Uterus (tissue), 4 donors: ENCODE data around the gene TLE4. TPM values are rescaled to one million over a fixed set of nuclear protein-coding genes. Genes with fewer than 3 reads are reported as not detected.

Experiments used
- DNase-seq, 2 donors: peaks; one replicate each; pipeline ENCODE4 v3.0.0-alpha.2; 2019 to 2020
- H3K27ac ChIP-seq, 2 donors: fragments of 200-600 bp; sonication (generic); 1 replicate in 1 of 2; 2 replicates in 1 of 2; pipeline ENCODE4 v1.5.1; 2016 to 2018
- H3K27me3 ChIP-seq, 2 donors: fragments of 200-600 bp; sonication (generic); one replicate each; pipeline ENCODE4 v1.5.1; 2018 to 2019; ENCODE audit warnings: control low read depth in 1 of 2
- H3K36me3 ChIP-seq, 2 donors: fragments of 200-600 bp; sonication (generic); one replicate each; pipeline ENCODE4 v1.5.1; 2019; ENCODE audit warnings: control low read depth in 1 of 2
- H3K4me1 ChIP-seq, 2 donors: fragments of 200-600 bp; sonication (generic); one replicate each; pipeline ENCODE4 v1.5.1; 2018 to 2019; ENCODE audit warnings: control low read depth in 1 of 2
- H3K4me3 ChIP-seq, 2 donors: fragments of 200-600 bp; sonication (generic); 1 replicate in 1 of 2; 2 replicates in 1 of 2; pipeline ENCODE4 v1.5.1; 2018 to 2019; ENCODE audit warnings: mild to moderate bottlenecking in 1 of 2
- H3K9me3 ChIP-seq, 2 donors: fragments of 200-600 bp; sonication (generic); one replicate each; pipeline ENCODE4 v1.5.1; 2019; ENCODE audit warnings: control low read depth in 1 of 2
- POLR2A ChIP-seq, 2 donors: fragments of 450-650 bp; IDR thresholded peaks; one replicate each; pipeline ENCODE4 v1.6.1; 2016; ENCODE audit warnings: antibody characterized with exemption in 2 of 2, mild to moderate bottlenecking in 1 of 2, moderate library complexity in 1 of 2
- intact Hi-C: fragments of 100-400 bp; cut with DNase I; formaldehyde crosslinking; loops from one replicate; pipeline ENCODE4 v1.15.1; 2023; ENCODE audit warnings: low total_unique reads
- total RNA-seq, 4 donors: library from RNA; depleted of rRNA in 3 of 4; stranded (reverse); fragments of >200 nt in 3 of 4; gene quantifications; one replicate each; pipeline versions ENCODE4 v1.1.0 to v1.2.4, GENCODE V29; 2014 to 2023
- TF ChIP-seq, protein P1 (sequence below), 4 experiments: fragments of 200-600 bp in 2 of 4; fragments of 450-650 bp in 2 of 4; sonication (generic) in 2 of 4; IDR thresholded peaks; one replicate each; pipeline ENCODE4 v1.5.1; 2016 to 2019; ENCODE audit warnings: antibody characterized with exemption in 4 of 4, mild to moderate bottlenecking in 2 of 4, moderate library complexity in 1 of 4
- donor health status: DM: yes; HTN: yes; CAD: no.

TLE4 gene
- total RNA-seq, 4 donors from 2014 or later, result 21.1 to 134 (median 35.1) TPM

DNA sequence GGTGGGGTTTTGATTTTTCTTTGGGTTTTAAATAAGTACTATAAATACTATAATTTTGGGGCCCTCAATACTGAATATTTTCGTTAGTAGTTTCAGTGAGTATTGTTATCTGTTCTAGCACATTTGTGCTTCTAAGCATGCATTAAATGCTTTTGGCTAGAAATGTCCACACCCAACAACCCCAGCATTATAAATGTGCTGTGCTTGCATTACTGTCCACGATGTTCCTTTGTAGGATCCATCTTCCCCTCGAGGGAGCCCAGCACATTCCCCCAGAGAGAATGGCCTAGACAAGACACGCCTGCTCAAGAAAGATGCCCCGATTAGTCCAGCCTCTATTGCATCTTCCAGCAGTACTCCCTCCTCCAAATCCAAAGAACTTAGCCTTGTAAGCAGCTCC is 134.7 kb downstream of the TLE4 start:
- no peak overlapping the region for H3K4me3 ChIP-seq
- intact Hi-C loops, result no loop called here
- no peaks in the 10 kb centered on the region for H3K27me3 ChIP-seq
- TF ChIP-seq, protein P1, sequence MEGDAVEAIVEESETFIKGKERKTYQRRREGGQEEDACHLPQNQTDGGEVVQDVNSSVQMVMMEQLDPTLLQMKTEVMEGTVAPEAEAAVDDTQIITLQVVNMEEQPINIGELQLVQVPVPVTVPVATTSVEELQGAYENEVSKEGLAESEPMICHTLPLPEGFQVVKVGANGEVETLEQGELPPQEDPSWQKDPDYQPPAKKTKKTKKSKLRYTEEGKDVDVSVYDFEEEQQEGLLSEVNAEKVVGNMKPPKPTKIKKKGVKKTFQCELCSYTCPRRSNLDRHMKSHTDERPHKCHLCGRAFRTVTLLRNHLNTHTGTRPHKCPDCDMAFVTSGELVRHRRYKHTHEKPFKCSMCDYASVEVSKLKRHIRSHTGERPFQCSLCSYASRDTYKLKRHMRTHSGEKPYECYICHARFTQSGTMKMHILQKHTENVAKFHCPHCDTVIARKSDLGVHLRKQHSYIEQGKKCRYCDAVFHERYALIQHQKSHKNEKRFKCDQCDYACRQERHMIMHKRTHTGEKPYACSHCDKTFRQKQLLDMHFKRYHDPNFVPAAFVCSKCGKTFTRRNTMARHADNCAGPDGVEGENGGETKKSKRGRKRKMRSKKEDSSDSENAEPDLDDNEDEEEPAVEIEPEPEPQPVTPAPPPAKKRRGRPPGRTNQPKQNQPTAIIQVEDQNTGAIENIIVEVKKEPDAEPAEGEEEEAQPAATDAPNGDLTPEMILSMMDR (IDR thresholded peaks at IDR 0.05), result no peak
- TF ChIP-seq POLR2A (IDR thresholded peaks at IDR 0.05), result no peak
- no peak overlapping the region for H3K27ac ChIP-seq
- DNase-seq, result no peak
- H3K4me1 ChIP-seq, result no peaks in the 10 kb centered on the region
- H3K36me3 ChIP-seq, result no peaks in the 10 kb centered on the region
- no peaks in the 10 kb centered on the region for H3K9me3 ChIP-seq

GRCh38 chr9:79707589-79707988 is 135.8 kb downstream of the TLE4 start:
- Histone ChIP-seq H3K9me3 (no peaks in the 10 kb centered on the region), H3K27me3 (no peaks in the 10 kb centered on the region), H3K27ac (no peak overlapping the region), H3K4me3 (no peak overlapping the region), H3K36me3 (no peaks in the 10 kb centered on the region), H3K4me1 (no peaks in the 10 kb centered on the region)
- DNase-seq, result no peak
- TF ChIP-seq, protein P1 (IDR thresholded peaks at IDR 0.05), result no peak
- TF ChIP-seq POLR2A (IDR thresholded peaks at IDR 0.05), result no peak
- intact Hi-C loops, result no loop called here

DNA sequence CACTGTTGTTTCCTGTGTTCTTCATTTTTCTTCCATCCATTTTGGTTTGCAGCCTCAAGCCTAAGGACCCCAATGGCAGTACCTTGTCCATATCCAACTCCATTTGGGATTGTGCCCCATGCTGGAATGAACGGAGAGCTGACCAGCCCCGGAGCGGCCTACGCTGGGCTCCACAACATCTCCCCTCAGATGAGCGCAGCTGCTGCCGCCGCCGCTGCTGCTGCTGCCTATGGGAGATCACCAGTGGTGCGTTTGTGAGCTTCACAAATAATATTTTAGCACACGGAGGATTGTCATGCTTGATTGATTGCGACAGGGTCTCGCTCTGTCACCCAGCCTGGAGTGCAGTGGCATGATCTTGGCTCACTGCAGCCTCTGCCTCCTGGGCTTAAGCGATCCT is 136.8 kb downstream of the TLE4 start:
- no peaks in the 10 kb centered on the region for H3K9me3 ChIP-seq
- H3K27ac ChIP-seq, result no peak overlapping the region
- TF ChIP-seq, protein P1 (IDR thresholded peaks at IDR 0.05), result no peak
- no peak for TF ChIP-seq POLR2A (IDR thresholded peaks at IDR 0.05)
- H3K36me3 ChIP-seq, result no peaks in the 10 kb centered on the region
- no peaks in the 10 kb centered on the region for H3K27me3 ChIP-seq
- no peaks in the 10 kb centered on the region for H3K4me1 ChIP-seq
- intact Hi-C loops, result no loop called here
- no peak for DNase-seq
- no peak overlapping the region for H3K4me3 ChIP-seq

- no peak for DNase-seq
- Histone ChIP-seq H3K27me3 (no peaks in the 10 kb centered on the region), H3K36me3 (no peaks in the 10 kb centered on the region), H3K4me1 (no peaks in the 10 kb centered on the region), H3K9me3 (no peaks in the 10 kb centered on the region), H3K27ac (no peak overlapping the region), H3K4me3 (no peak overlapping the region)
- intact Hi-C loops, result no loop called here
- TF ChIP-seq, protein P1 (IDR thresholded peaks at IDR 0.05), result no peak
- no peak for TF ChIP-seq POLR2A (IDR thresholded peaks at IDR 0.05)
Measured at GRCh38 chr9:79709743-79710674, 138.2 kb downstream of the TLE4 start.

DNA sequence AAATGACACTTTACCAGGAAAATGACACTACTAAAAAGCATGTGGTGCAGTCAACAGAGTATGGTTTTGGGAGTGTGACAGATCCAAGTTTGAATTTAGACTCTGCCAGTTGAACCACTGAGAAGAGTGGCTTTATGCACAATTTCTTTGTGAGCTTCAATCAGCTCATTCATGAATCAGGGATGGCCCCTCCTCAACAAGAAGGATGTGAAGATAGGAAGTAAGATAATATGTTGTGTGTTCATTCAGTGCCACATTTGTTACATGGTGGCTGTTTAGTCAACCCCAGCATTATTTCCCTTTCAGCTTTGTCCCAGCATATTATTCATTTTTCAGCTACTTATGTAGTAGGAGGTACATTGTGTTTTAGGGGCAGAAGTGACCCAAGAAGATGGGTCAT is 140.1 kb downstream of the TLE4 start:
- no peaks in the 10 kb centered on the region for H3K36me3 ChIP-seq
- H3K4me3 ChIP-seq, result no peak overlapping the region
- TF ChIP-seq POLR2A (IDR thresholded peaks at IDR 0.05), result no peak
- TF ChIP-seq, protein P1 (IDR thresholded peaks at IDR 0.05), result no peak
- H3K27me3 ChIP-seq, result no peaks in the 10 kb centered on the region
- no peak overlapping the region for H3K27ac ChIP-seq
- H3K9me3 ChIP-seq, result no peaks in the 10 kb centered on the region
- H3K4me1 ChIP-seq, result no peaks in the 10 kb centered on the region
- DNase-seq, result no peak
- intact Hi-C loops, result no loop called here
